CD4-positive, alpha-beta T cell (primary cell): Measurements from ENCODE around the gene MAN1A1. TPM values are rescaled to one million over a fixed set of nuclear protein-coding genes. Genes with fewer than 3 reads are reported as not detected.

Experiments used
- ATAC-seq: fragments of 200-7000 bp; cut with Tn5 transposase; one replicate; pipeline ENCODE4 v1.10.0; 2022; ENCODE audit warnings: mild to moderate bottlenecking; ENCODE audit not compliant: poor library complexity
- CTCF ChIA-PET: fragments of 350-600 bp; sonication (Branson Sonifier 250); formaldehyde crosslinking; loops from one replicate; lab custom pipeline; 2021; ENCODE audit warnings: antibody characterized with exemption, inconsistent platforms; lab: Charles Lee
- POLR2A ChIA-PET: fragments of 350-600 bp; sonication (Branson Sonifier 250); formaldehyde crosslinking; loops from one replicate; lab custom pipeline; 2021; ENCODE audit warnings: antibody characterized with exemption, inconsistent platforms; lab: Charles Lee
- DNase-seq, 14 experiments: peaks; one replicate each; pipeline ENCODE4 v3.0.0-alpha.2; 2013 to 2020; ENCODE audit warnings: mixed read lengths in 2 of 14
- H3K27ac ChIP-seq, 2 donors: one replicate each; pipeline versions ENCODE4 v1.5.1 to v1.7.0; 2013; ENCODE audit warnings: low read length in 2 of 2, low read depth in 1 of 2, mild to moderate bottlenecking in 1 of 2
- H3K27me3 ChIP-seq, 2 experiments: 1 replicate in 1 of 2; 2 replicates in 1 of 2; pipeline versions ENCODE4 v1.6.1 to v1.7.0; 2013; ENCODE audit warnings: low read length in 2 of 2, control low read depth in 1 of 2, mild to moderate bottlenecking in 1 of 2, moderate library complexity in 1 of 2; ENCODE audit not compliant: insufficient read depth in 2 of 2, control insufficient read depth in 1 of 2
- H3K36me3 ChIP-seq: one replicate; pipeline ENCODE4 v1.6.1; 2013; ENCODE audit warnings: low read length, control low read depth; ENCODE audit not compliant: insufficient read depth
- H3K4me1 ChIP-seq: one replicate; pipeline ENCODE4 v1.6.1; 2013; ENCODE audit warnings: low read length, control low read depth; ENCODE audit not compliant: insufficient read depth
- H3K4me3 ChIP-seq: one replicate; pipeline ENCODE4 v1.5.1; 2013; ENCODE audit warnings: mild to moderate bottlenecking, low read length, moderate library complexity
- H3K9me3 ChIP-seq, 2 experiments: 1 replicate in 1 of 2; 2 replicates in 1 of 2; pipeline versions ENCODE4 v1.6.1 to v1.7.0; 2013; ENCODE audit warnings: low read length in 2 of 2, mild to moderate bottlenecking in 2 of 2, control low read depth in 1 of 2, moderate library complexity in 1 of 2; ENCODE audit not compliant: control insufficient read depth in 1 of 2, insufficient read depth in 1 of 2
- H3K27ac Mint-ChIP-seq: one replicate; pipeline ENCODE4 v1.8.0; 2020; ENCODE audit warnings: mixed read lengths
- H3K27me3 Mint-ChIP-seq: one replicate; pipeline ENCODE4 v1.8.0; 2021; ENCODE audit warnings: mixed read lengths
- H3K36me3 Mint-ChIP-seq: one replicate; pipeline ENCODE4 v1.8.0; 2021; ENCODE audit warnings: low read depth, mixed read lengths
- H3K4me1 Mint-ChIP-seq: one replicate; pipeline ENCODE4 v1.8.0; 2021; ENCODE audit warnings: low read depth, mixed read lengths
- H3K4me3 Mint-ChIP-seq: one replicate; pipeline ENCODE4 v1.8.0; 2020; ENCODE audit warnings: mild to moderate bottlenecking, mixed read lengths
- H3K9me3 Mint-ChIP-seq: one replicate; pipeline ENCODE4 v1.8.0; 2020; ENCODE audit warnings: mixed read lengths
- intact Hi-C, 2 experiments: fragments of 100-400 bp; cut with DNase I in 1 of 2; cut with micrococcal nuclease in 1 of 2; formaldehyde crosslinking; loops; one replicate each; pipeline versions ENCODE4 v1.15.1 to v1.9.0; 2023 to 2025; cut with DNase I, micrococcal nuclease
- total RNA-seq, 174 experiments: library from RNA in 2 of 174; stranded (reverse) in 2 of 174; gene quantifications; one replicate each; pipeline ENCODE4 v1.2.3 and lab custom pipeline; 2021 to 2026
- TF ChIP-seq, protein P1 (sequence below): fragments of 200-600 bp; IDR thresholded peaks from one replicate; pipeline ENCODE4 v1.8.0; 2022; ENCODE audit warnings: antibody characterized with exemption, mild to moderate bottlenecking

The MAN1A1 gene
- total RNA-seq, 2 experiments from 2014 or later: 4.5 to 4.9 TPM

DNA sequence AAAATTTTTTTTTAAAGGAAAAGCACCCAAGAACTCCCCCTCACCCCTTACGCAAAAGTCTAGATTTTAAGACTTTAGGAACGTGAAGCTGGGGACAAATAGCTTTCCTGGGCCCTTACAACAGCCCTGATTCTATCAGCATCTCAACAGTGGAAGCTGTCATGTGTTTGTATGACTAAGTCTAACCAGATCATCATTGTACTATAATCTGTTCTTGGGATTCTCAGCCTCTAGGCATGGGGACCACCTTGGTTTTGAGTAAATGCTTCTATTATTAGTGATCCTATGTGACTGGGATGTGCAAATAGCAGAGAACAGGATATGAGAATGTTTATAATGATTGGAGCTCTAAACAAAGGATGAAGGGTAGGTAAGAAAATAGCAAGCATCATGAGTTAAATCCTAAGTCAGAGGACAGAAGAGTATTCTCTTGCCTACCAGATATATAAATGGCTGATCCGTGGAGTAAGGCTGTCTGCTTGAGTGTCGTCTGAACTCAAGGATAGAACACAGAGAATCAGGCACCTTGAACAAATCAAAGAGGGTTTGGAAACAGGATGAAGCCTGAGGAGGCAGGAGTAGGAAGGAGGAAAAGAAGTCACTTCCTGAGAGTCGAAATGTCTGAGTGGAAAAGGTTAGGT lies 165.4 kb downstream of the MAN1A1 start:
- ChIA-PET CTCF (interaction anchor here (1.0 kb wide), 1 partner anchor 12 kb away, joined by 3 read pairs; no protein-coding TSS in a partner anchor), POLR2A (no interaction called here)
- peaks cover 6% of the 10 kb centered on the region for H3K4me1 ChIP-seq
- H3K36me3 ChIP-seq: peaks cover 31% of the 10 kb centered on the region
- TF ChIP-seq, protein P1, sequence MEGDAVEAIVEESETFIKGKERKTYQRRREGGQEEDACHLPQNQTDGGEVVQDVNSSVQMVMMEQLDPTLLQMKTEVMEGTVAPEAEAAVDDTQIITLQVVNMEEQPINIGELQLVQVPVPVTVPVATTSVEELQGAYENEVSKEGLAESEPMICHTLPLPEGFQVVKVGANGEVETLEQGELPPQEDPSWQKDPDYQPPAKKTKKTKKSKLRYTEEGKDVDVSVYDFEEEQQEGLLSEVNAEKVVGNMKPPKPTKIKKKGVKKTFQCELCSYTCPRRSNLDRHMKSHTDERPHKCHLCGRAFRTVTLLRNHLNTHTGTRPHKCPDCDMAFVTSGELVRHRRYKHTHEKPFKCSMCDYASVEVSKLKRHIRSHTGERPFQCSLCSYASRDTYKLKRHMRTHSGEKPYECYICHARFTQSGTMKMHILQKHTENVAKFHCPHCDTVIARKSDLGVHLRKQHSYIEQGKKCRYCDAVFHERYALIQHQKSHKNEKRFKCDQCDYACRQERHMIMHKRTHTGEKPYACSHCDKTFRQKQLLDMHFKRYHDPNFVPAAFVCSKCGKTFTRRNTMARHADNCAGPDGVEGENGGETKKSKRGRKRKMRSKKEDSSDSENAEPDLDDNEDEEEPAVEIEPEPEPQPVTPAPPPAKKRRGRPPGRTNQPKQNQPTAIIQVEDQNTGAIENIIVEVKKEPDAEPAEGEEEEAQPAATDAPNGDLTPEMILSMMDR: no peak
- ATAC-seq (no peak), DNase-seq (no peak)
- Mint-ChIP-seq H3K9me3 (no peaks in the 10 kb centered on the region), H3K4me3 (no peak overlapping the region), H3K27ac (no peak overlapping the region), H3K4me1 (peaks cover 21% of the 10 kb centered on the region), H3K27me3 (no peaks in the 10 kb centered on the region), H3K36me3 (peaks cover 44% of the 10 kb centered on the region)
- no peaks in the 10 kb centered on the region for H3K27me3 ChIP-seq
- H3K4me3 ChIP-seq: no peak overlapping the region
- intact Hi-C loops: no loop called here
- H3K9me3 ChIP-seq: no peaks in the 10 kb centered on the region
- H3K27ac ChIP-seq: no peak overlapping the region

- TF ChIP-seq, protein P1: no peak
- DNase-seq: no peak
- peaks cover 21% of the 10 kb centered on the region for H3K4me1 Mint-ChIP-seq
- H3K4me3 Mint-ChIP-seq: no peak overlapping the region
- Histone ChIP-seq H3K4me3 (no peak overlapping the region), H3K36me3 (peaks cover 25% of the 10 kb centered on the region), H3K4me1 (peaks cover 6% of the 10 kb centered on the region), H3K9me3 (no peaks in the 10 kb centered on the region), H3K27me3 (no peaks in the 10 kb centered on the region), H3K27ac (no peak overlapping the region)
- peaks cover 40% of the 10 kb centered on the region for H3K36me3 Mint-ChIP-seq
- no peaks in the 10 kb centered on the region for H3K27me3 Mint-ChIP-seq
- ChIA-PET CTCF (no interaction called here), POLR2A (no interaction called here)
- no peaks in the 10 kb centered on the region for H3K9me3 Mint-ChIP-seq
- intact Hi-C loops: no loop called here
- no peak overlapping the region for H3K27ac Mint-ChIP-seq
- no peak for ATAC-seq
Observed at GRCh38 chr6:119183457-119183856, 166.1 kb downstream of the MAN1A1 start.

- CTCF ChIA-PET: no interaction called here
- H3K4me3 ChIP-seq: no peak overlapping the region
- no peaks in the 10 kb centered on the region for H3K9me3 Mint-ChIP-seq
Observed at GRCh38 chr6:119182875-119183274, 166.7 kb downstream of the MAN1A1 start.

More at GRCh38 chr6:119182875-119183274, 166.7 kb downstream of the MAN1A1 start:
- Histone ChIP-seq H3K36me3 (peaks cover 22% of the 10 kb centered on the region), H3K9me3 (no peaks in the 10 kb centered on the region), H3K27ac (no peak overlapping the region), H3K4me1 (peaks cover 6% of the 10 kb centered on the region), H3K27me3 (no peaks in the 10 kb centered on the region)
- TF ChIP-seq, protein P1: no peak
- H3K27me3 Mint-ChIP-seq: no peaks in the 10 kb centered on the region
- intact Hi-C loops: no loop called here
- POLR2A ChIA-PET: no interaction called here
- ATAC-seq: no peak
- H3K4me3 Mint-ChIP-seq: no peak overlapping the region
- no peak for DNase-seq
- H3K36me3 Mint-ChIP-seq: peaks cover 34% of the 10 kb centered on the region
- H3K27ac Mint-ChIP-seq: no peak overlapping the region
- H3K4me1 Mint-ChIP-seq: peaks cover 21% of the 10 kb centered on the region
